GM18507 (cell line): ENCODE results near the gene EPB41L2.

Experiments
- DNase-seq: peaks from one replicate; pipeline ENCODE4 v3.0.0; 2011; ENCODE audit warnings: low read depth; ENCODE audit not compliant: insufficient read length; ENCODE audit errors: extremely low spot score
- FAIRE-seq: peaks from 2 replicates; lab custom pipeline; 2011; peaks lifted over from hg19 to GRCh38; lab: Jason Lieb, UNC

EPB41L2 gene

GRCh38 chr6:131039345-131039680 lies 23.7 kb downstream of the EPB41L2 start:
- DNase-seq (no peak), FAIRE-seq (peak; percentile 67)

DNA sequence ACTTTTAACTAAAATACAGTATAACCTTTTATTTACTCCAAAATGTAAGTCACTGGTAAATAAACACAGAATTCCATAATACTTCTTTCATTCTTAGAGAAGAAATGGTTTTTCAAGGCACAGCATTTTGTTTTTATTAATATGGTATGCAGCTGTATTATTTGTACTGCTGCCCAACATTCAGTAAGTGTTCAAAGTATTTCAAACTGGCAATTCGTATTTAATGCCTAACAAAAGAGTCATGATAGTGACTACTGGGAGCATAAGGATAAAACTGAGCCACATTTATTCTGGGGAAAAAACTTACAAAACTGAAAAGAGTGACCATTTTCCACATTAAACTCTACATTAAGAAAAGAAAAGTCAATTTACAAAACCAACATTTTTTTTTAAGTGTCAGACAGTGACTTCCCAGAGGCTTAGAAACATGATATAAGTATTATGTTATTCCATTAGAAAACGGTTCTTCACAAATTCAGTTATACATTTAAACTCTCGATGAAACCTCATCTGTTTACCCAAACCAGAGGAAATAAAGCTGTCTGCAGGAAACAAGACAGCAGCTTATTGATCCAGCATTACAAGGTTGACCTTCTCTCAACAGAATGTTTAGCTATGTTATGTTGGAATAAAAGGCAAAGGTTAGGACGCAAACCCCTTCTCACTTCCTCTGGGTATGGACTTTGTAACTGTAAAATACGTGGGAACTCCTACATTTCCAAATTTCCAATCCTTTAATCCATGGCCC lies 24.3 kb downstream of the EPB41L2 start:
- DNase-seq (no peak), FAIRE-seq (no peak)

DNA sequence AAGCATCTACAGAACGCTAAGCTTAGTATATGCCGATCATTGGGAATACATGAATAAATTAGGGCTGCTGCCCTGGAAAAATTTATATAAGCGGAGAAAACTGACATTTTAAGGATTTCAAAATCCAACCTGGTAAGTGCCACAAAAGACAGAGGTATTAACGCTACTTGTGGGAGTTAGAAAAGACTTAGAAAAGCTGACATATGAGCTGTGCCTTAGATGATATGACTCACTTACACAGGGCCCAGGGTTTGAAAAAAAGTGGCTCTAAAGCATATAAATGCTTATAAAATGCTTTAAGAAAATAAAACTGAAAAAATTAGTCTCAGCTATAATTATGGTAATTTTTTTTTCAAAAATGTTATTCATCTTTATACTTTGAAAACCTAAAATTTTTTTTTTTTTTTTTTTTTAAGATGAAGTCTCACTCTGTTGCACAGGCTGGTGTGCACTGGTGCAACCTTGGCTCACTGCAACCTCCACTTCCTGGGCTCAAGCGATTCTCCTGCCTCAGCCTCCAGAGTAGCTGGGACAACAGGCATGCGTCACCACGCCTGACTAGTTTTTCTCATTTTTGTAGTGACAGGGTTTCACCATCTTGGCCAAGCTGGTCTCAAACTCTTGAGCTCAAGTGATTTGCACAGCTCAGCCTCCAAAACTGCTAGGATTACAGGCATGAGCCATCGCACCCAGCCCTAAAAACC lies 25.7 kb downstream of the EPB41L2 start:
- DNase-seq (no peak), FAIRE-seq (no peak)

DNA sequence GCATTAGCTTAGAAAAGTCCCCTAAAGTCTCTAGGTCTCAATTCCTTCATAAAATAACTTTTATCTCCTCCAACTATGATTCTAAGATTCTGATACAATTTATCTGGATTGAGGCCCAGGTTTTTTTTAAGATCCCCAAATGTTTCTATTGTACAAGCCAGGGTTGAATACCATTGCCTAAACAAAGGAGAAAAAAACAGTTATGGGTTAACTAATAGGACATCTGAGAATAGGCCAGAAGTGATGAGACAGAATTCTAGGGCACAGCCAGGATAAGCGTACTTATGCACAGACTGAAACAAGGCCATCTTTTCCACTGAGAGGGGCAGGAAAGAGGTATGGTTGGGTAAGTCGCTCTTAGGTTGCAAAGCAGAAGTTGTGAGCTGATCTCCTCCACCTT lies 26.4 kb downstream of the EPB41L2 start:
- FAIRE-seq (no peak), DNase-seq (no peak)

DNA sequence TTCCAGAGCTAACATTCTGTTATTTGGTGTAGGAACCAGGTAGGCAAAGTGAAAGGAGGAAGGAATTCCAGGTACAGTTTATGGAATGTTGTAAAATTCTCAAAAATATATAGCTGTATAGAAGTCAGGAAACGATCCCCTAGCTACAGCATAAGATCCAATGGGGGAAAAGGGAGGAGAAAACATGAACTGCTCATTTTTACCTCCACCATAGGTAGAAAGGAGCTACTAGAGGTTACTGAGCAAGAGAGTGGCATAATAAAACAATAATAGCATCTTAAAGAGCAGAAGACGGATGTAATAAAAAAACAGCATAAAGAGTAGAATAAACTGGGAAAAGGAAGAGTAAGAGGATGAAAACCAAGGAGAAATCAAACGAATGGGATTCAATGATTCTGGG lies 26.9 kb downstream of the EPB41L2 start:
- FAIRE-seq (no peak), DNase-seq (no peak)

DNA sequence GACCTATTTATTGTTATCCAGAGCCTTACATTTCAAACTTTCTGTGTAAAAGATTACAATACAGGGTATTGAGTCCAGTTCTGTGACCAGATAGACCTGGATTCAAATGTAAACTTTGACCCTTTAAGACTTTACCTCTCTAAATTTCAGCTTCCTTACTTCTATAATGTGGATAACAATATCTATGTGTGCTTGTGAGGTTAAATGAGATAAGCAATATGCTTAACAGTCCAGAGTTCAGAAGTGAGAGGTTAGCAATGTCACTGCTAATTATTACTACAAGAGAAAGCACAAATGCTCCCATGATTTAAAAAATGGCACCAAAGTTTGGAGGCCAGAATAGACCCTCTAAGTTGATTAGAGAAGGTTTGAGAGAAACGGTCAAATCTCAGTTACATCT lies 27.5 kb downstream of the EPB41L2 start:
- DNase-seq (no peak), FAIRE-seq (no peak)

DNA sequence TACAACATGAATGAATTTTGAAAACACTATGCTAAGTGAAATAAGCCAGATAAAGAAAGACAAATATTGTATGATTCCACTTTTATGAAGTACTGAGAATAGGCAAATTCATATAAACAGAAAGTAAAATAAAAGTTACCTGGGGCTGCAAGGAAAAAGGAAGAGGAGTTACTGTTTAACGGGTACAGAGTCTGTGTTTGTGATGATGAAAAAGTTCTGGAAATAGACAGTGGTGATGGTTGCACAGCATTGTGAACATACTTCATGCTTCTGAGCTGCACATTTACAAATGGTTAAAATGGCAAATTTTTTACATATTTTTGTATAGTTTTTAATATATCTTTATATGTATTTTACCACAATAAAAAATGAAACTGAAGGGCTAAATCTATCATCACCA lies 29.4 kb downstream of the EPB41L2 start:
- DNase-seq (no peak), FAIRE-seq (peak; percentile 69)

- peak; percentile 79 for FAIRE-seq
These were observed 33.3 kb downstream of the EPB41L2 start for GRCh38 chr6:131029626-131030297.

DNA sequence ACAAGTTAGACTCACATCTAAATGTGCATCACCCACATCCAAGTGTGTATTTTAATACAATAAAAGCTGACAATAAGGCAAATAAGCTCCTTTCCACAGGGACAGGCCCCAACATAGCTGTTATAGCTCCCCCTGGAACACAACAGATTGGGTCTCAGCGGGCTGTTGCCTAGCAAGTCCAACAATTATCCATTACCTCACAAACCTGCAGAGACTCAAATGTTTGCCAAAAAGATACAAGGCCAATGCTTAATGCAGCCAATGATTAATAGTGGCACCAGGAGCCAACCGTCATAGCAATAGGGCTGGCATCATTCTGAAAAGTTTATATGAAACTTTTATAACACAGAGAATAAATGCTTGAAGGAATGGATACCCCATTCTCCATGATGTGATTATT lies 35.7 kb downstream of the EPB41L2 start:
- no peak for FAIRE-seq
- no peak for DNase-seq

More at GRCh38 chr6:131029626-131030297, 33.3 kb downstream of the EPB41L2 start:
- DNase-seq, result peak; percentile 8

DNA sequence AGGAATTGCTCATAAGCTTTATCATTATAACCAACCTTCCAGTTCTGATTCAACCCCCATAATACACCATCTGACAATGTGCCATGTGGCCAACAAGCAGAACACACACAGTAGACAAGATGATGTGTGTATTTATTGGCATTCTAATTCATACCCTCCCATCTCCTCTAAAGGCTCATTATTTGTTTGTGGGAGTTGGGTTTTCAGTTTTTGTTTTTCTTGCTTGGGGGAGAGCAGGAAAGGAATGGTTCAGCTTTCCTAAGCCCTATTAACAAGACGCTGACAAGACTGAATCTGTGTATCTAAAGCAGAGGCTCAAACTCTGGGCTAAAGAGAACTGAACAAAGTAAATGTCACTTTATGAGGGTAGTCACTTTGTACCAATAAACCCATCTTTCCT lies 36.8 kb downstream of the EPB41L2 start:
- DNase-seq (no peak), FAIRE-seq (no peak)

DNA sequence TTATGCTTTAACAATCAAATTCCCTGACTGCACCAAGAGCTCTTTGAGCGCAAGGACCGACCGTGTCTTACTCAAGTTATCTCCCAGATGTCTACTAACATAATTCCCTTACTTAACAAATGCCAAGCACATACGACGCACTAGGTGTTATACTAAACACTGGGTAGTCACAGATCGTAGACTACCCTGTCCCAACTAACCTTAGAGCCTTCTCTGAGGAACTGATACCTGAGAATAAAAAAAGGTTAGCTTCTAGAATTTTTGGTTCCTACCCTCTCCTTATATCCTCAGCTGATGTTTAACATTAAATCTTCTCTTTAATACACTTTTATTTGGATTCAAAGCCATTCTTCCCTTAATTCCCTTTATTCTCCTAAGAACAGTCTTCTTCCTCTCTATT lies 38.5 kb downstream of the EPB41L2 start:
- no peak for FAIRE-seq
- no peak for DNase-seq

GRCh38 chr6:131023834-131024504 lies 39.1 kb downstream of the EPB41L2 start:
- no peak for FAIRE-seq

GRCh38 chr6:131022691-131023090 lies 40.4 kb downstream of the EPB41L2 start:
- DNase-seq, result no peak
- FAIRE-seq, result no peak

More at GRCh38 chr6:131023834-131024504, 39.1 kb downstream of the EPB41L2 start:
- no peak for DNase-seq

GRCh38 chr6:131017962-131018361 lies 45.1 kb downstream of the EPB41L2 start:
- DNase-seq (no peak), FAIRE-seq (no peak)

- no peak for FAIRE-seq
- no peak for DNase-seq
These were observed 47.3 kb downstream of the EPB41L2 start for GRCh38 chr6:131015630-131016263.

- FAIRE-seq, result no peak
- no peak for DNase-seq
These were observed 47.9 kb downstream of the EPB41L2 start for GRCh38 chr6:131015025-131015591.

- FAIRE-seq, result no peak
These were observed 48.8 kb downstream of the EPB41L2 start for GRCh38 chr6:131014080-131014776.

DNA sequence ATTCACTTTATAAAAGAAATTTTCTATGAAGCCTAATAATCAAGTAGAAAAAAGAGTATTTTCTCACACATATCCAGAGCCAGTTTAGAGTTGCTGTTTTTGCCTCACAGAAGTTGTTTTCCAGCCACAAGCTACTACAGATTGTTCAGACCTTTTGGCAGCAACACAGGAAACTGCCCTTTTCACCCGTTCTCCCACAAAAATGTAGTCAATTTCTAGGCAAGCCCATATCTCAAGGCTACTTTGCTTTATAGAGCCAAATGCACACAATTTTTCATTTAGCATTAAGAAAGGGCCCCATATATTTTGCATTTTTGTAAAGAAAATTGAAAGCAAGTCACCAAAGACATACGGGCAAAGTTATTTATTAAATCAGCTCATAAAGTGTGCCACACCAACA lies 49.5 kb downstream of the EPB41L2 start:
- FAIRE-seq, result no peak
- DNase-seq, result no peak

More at GRCh38 chr6:131014080-131014776, 48.8 kb downstream of the EPB41L2 start:
- DNase-seq, result no peak

DNA sequence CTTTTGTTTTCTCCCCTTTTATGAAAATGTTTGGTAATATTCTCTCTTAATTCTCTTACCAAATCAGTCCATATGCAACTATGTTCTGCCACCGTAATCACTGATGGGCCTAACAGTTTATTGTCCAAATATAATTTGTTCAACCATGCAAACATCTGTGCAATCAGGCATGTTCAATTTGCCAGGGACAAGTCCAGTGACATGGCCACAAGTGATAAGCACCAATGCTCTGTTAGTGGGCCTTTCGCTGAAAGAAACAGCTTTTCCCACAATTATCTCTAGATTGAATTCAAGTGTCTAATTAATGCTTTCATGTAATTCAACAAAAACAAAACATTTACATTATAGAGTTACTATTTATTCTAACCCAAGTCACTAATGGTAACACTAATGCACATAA lies 53.3 kb downstream of the EPB41L2 start:
- no peak for DNase-seq
- FAIRE-seq, result no peak
